BE2C (cell line): Measurements from ENCODE around the gene RHBDF2.

Experiments
- DNase-seq: peaks from one replicate; pipeline ENCODE4 v3.0.0-alpha.2; 2020
- H3K27me3 ChIP-seq: fragments of 250-450 bp; sonication (Bioruptor Pico); 2 replicates; pipeline ENCODE4 v1.5.1; 2020; ENCODE audit warnings: mild to moderate bottlenecking
- H3K36me3 ChIP-seq: fragments of 250-450 bp; sonication (Bioruptor Pico); 2 replicates; pipeline ENCODE4 v1.5.1; 2020; ENCODE audit warnings: mild to moderate bottlenecking
- H3K4me1 ChIP-seq: fragments of 250-450 bp; sonication (Bioruptor Pico); 2 replicates; pipeline ENCODE4 v1.5.1; 2020
- H3K4me3 ChIP-seq: 2 replicates; pipeline ENCODE4 v1.5.1; 2011; ENCODE audit warnings: low read depth, low read length
- H3K9me3 ChIP-seq: fragments of 250-450 bp; sonication (Bioruptor Pico); 2 replicates; pipeline ENCODE4 v1.5.1; 2020
- TF ChIP-seq, protein P1 (sequence below): IDR thresholded peaks from 2 replicates; pipeline ENCODE4 v1.5.1; 2012; ENCODE audit warnings: mild to moderate bottlenecking, low read depth, low read length

Gene RHBDF2

GRCh38 chr17:76478097-76478496, 23.1 kb downstream of the RHBDF2 start:
- Histone ChIP-seq H3K9me3 (no peaks in the 10 kb centered on the region), H3K27me3 (no peaks in the 10 kb centered on the region), H3K36me3 (no peaks in the 10 kb centered on the region), H3K4me1 (no peaks in the 10 kb centered on the region), H3K4me3 (no peak overlapping the region)
- TF ChIP-seq, protein P1, sequence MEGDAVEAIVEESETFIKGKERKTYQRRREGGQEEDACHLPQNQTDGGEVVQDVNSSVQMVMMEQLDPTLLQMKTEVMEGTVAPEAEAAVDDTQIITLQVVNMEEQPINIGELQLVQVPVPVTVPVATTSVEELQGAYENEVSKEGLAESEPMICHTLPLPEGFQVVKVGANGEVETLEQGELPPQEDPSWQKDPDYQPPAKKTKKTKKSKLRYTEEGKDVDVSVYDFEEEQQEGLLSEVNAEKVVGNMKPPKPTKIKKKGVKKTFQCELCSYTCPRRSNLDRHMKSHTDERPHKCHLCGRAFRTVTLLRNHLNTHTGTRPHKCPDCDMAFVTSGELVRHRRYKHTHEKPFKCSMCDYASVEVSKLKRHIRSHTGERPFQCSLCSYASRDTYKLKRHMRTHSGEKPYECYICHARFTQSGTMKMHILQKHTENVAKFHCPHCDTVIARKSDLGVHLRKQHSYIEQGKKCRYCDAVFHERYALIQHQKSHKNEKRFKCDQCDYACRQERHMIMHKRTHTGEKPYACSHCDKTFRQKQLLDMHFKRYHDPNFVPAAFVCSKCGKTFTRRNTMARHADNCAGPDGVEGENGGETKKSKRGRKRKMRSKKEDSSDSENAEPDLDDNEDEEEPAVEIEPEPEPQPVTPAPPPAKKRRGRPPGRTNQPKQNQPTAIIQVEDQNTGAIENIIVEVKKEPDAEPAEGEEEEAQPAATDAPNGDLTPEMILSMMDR, result no peak
- no peak for DNase-seq

DNA sequence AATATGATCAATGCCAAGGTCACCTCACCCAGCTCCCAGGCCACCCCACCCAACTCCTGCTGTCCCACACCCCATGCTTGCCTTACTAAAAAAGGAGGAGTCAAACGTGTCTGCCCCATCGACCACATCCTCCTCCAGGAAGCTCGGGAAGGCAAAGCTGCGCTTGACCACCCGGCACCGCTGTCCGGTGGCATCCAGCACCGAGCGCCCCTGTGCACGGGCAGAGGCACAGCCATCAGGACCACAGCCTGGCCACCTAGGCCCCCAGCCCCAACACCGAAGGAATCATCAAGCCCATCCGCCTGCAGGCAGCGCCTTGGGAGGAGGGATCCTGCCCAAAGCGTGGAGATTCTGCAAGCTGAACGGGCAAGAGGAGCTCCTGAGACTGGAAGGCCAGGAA, 23.6 kb downstream of the RHBDF2 start:
- H3K9me3 ChIP-seq, result no peaks in the 10 kb centered on the region
- TF ChIP-seq, protein P1, result no peak
- H3K4me3 ChIP-seq, result no peak overlapping the region
- H3K4me1 ChIP-seq, result no peaks in the 10 kb centered on the region
- no peaks in the 10 kb centered on the region for H3K36me3 ChIP-seq
- H3K27me3 ChIP-seq, result no peaks in the 10 kb centered on the region
- DNase-seq, result no peak

GRCh38 chr17:76476736-76477135, 24.5 kb downstream of the RHBDF2 start:
- Histone ChIP-seq H3K9me3 (no peaks in the 10 kb centered on the region), H3K36me3 (no peaks in the 10 kb centered on the region), H3K4me3 (no peak overlapping the region), H3K4me1 (no peaks in the 10 kb centered on the region), H3K27me3 (no peaks in the 10 kb centered on the region)
- TF ChIP-seq, protein P1, result no peak
- DNase-seq, result no peak

- Histone ChIP-seq H3K27me3 (no peaks in the 10 kb centered on the region), H3K4me3 (no peak overlapping the region), H3K4me1 (no peaks in the 10 kb centered on the region), H3K9me3 (no peaks in the 10 kb centered on the region), H3K36me3 (no peaks in the 10 kb centered on the region)
- no peak for DNase-seq
- TF ChIP-seq, protein P1, result no peak
These were observed 25.9 kb downstream of the RHBDF2 start for GRCh38 chr17:76475302-76475701.

GRCh38 chr17:76474894-76475293, 26.3 kb downstream of the RHBDF2 start:
- no peaks in the 10 kb centered on the region for H3K27me3 ChIP-seq
- DNase-seq, result no peak
- no peaks in the 10 kb centered on the region for H3K36me3 ChIP-seq
- H3K9me3 ChIP-seq, result no peaks in the 10 kb centered on the region
- H3K4me1 ChIP-seq, result no peaks in the 10 kb centered on the region
- TF ChIP-seq, protein P1, result no peak
- H3K4me3 ChIP-seq, result no peak overlapping the region

DNA sequence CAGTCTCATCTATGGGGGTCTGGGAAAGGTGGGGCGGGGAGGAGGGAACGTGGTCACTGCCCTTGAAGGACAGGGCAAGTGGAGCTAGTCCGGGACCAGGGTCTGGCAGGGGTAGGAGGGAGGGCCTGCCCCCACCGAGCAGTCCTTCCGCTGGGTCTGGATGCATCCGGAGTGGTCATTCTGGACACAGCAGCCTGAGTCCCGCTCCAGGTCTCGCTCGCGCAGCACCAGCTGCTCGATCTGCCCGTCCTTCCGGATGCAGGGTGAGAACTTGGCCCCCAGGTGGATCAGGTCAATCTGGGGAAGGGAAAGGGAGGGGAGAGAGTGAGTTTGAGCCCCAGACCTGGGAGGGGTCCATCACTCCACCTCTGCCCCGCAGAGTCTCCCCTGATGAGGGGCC, 27.0 kb downstream of the RHBDF2 start:
- Histone ChIP-seq H3K4me1 (no peaks in the 10 kb centered on the region), H3K4me3 (no peak overlapping the region), H3K36me3 (no peaks in the 10 kb centered on the region), H3K9me3 (no peaks in the 10 kb centered on the region), H3K27me3 (no peaks in the 10 kb centered on the region)
- TF ChIP-seq, protein P1, result no peak
- no peak for DNase-seq
